NCI-H2171 (cell line): Measurements from ENCODE around the gene UBE2D2.

Source experiments
- DNase-seq: peaks from one replicate; lab custom pipeline; 2025; lab: John Stamatoyannopoulos, UW

The UBE2D2 gene

GRCh38 chr5:139676951-139677735 is 116.0 kb downstream of the UBE2D2 start:
- DNase-seq: no peak
